Psoas muscle (tissue), 8 donors: Measurements from ENCODE around the gene SLF2. TPM values are rescaled to one million over a fixed set of nuclear protein-coding genes. Genes with fewer than 3 reads are reported as not detected.

Experiments
- ATAC-seq, 4 donors: fragments of 200-7000 bp; cut with Tn5 transposase; one replicate each; pipeline ENCODE4 v1.9.1; 2020; ENCODE audit warnings: moderate library complexity in 3 of 4, mild to moderate bottlenecking in 2 of 4
- DNase-seq, 2 donors: peaks; one replicate each; pipeline ENCODE4 v3.0.0-alpha.2; 2020
- H3K27ac ChIP-seq: fragments of 200-600 bp; one replicate; pipeline ENCODE4 v1.8.0; 2022
- H3K27me3 ChIP-seq, 3 donors: fragments of 200-600 bp in 1 of 3; one replicate each; pipeline versions ENCODE4 v1.6.1 to v1.8.0; 2013 to 2022; ENCODE audit warnings: low read length in 2 of 3, mild to moderate bottlenecking in 2 of 3, moderate library complexity in 1 of 3; ENCODE audit not compliant: insufficient read depth in 3 of 3
- H3K36me3 ChIP-seq, 2 donors: fragments of 200-600 bp in 1 of 2; one replicate each; pipeline versions ENCODE4 v1.6.1 to v1.8.0; 2013 to 2022; ENCODE audit warnings: low read depth in 1 of 2, mild to moderate bottlenecking in 1 of 2, moderate library complexity in 1 of 2; ENCODE audit not compliant: insufficient read depth in 1 of 2
- H3K4me1 ChIP-seq: fragments of 200-600 bp; one replicate; pipeline ENCODE4 v1.8.0; 2022
- H3K4me3 ChIP-seq: fragments of 200-600 bp; one replicate; pipeline ENCODE4 v1.8.0; 2022; ENCODE audit warnings: mild to moderate bottlenecking
- H3K9me3 ChIP-seq: fragments of 200-600 bp; one replicate; pipeline ENCODE4 v1.8.0; 2022
- CTCF ChIP-seq: fragments of 200-600 bp; IDR thresholded peaks from one replicate; pipeline ENCODE4 v1.8.0; 2022; ENCODE audit warnings: antibody characterized with exemption
- WGBS, 3 donors: extraction: QIAGEN DNeasy Blood & Tissue Kit; methylation state at CpG; one replicate each; pipeline versions ENCODE4 v1.1.6 to v1.1.7; 2013; 5-methylcytosine and 5-hydroxymethylcytosine counted together
- intact Hi-C, 2 donors: fragments of 100-400 bp; cut with DNase I; formaldehyde crosslinking; loops; one replicate each; pipeline versions ENCODE4 v1.11.0 to v1.14.2; 2022
- polyA plus RNA-seq, 3 donors: library from polyadenylated mRNA; stranded (reverse); fragments of 200-250 nt; gene quantifications; one replicate each; pipeline ENCODE4 v1.2.3, GENCODE V29; 2013
- total RNA-seq, 4 donors: library from RNA; stranded (reverse); fragmentation: NEBNext Ultra II Directional in 2 of 4; extraction: Animal tissue kit (Norgen Biotek cat#: 25700) in 2 of 4; gene quantifications; one replicate each; pipeline versions ENCODE4 v1.2.1 to v1.2.4, GENCODE V29; 2021 to 2023
- donor health status: healthy with polysubstance abuse.
- donor health status: DM: no; HTN: no; CAD: no; lungs with moderate emphysema.
- donor health status: Bipolar disorder and iron deficiency.
- donor health status: healthy.
- donor health status: DM: yes; HTN: yes; CAD: no.
- donor health status: DM: no; HTN: no; CAD: no.
- donor health status: DM: no; HTN: no; CAD: no.
- donor health status: DM: yes; HTN: yes; CAD: no.

Gene SLF2
- total and polyA plus RNA-seq, 7 donors: 8.0 to 26.9 (median 20.1) TPM

GRCh38 chr10:100965820-100966219, 53.1 kb downstream of the SLF2 start:
- no peak for DNase-seq
- H3K36me3 ChIP-seq: peaks cover 8 to 50% of the 10 kb centered on the region in 2 donors
- H3K4me3 ChIP-seq: no peak overlapping the region
- TF ChIP-seq CTCF: no peak
- no peaks in the 10 kb centered on the region for H3K27me3 ChIP-seq
- WGBS, 3 donors: 64 to 73% (median 69%) methylated on average over 5 of the region's 5 CpGs
- no peak overlapping the region for H3K27ac ChIP-seq
- H3K4me1 ChIP-seq: peaks cover 6% of the 10 kb centered on the region
- intact Hi-C loops: loop anchor here in 1 of 2 donors (10.0 kb wide), 1 partner anchor 49 kb away; no protein-coding TSS in a partner anchor
- no peaks in the 10 kb centered on the region for H3K9me3 ChIP-seq
- ATAC-seq: no peak

DNA sequence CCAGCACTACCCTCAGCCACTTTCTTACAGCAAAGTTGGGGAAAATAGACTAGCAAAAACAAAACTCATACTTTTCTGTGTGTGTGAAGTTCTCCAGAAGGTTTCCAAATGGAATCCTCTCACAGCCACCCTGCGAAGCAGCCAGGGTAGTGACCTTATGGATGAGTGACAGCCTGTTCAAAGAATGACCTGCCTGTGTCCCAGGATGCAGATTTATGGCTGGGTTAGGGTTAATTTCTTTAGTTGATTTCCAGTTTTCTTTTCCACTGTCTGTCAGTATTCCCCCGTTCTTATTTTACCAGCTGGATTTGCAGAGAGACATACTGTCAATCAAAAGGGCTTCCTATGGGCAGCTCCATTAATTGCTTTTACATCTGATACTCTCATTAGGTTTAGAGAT, 54.1 kb downstream of the SLF2 start:
- peaks cover 8 to 46% of the 10 kb centered on the region in 2 donors for H3K36me3 ChIP-seq
- intact Hi-C loops: loop anchor here in 1 of 2 donors (10.0 kb wide), 1 partner anchor 48 kb away; no protein-coding TSS in a partner anchor
- WGBS, 3 donors: 51 to 64% (median 53%) methylated on average over 2 of the region's 2 CpGs

DNA sequence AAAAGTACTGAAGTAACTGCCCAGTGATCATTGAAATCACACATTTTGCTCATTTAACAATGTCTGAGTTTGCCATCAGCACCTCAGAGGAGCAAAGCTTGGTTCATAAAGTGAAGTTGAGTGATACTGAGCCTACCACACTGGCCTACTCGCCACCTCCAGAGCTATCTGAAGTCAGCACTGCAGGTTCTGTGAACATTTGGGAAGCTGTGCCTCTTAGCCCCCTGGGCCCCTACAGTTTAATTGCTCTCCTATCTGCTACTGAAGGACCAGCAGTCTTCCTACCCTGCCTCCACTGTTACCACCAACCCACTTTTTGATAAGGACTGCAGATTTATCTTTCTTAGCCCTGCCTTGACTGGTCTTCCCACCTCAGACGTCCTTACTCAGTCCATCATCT, 54.6 kb downstream of the SLF2 start:
- WGBS, 3 donors: 65 to 84% (median 83%) methylated on average over 2 of the region's 2 CpGs
- no peak for ATAC-seq
- H3K27me3 ChIP-seq: no peaks in the 10 kb centered on the region

More for the DNA sequence above, 54.1 kb downstream of the SLF2 start:
- no peak for ATAC-seq
- no peak overlapping the region for H3K4me3 ChIP-seq
- peaks cover 6% of the 10 kb centered on the region for H3K4me1 ChIP-seq
- no peak for TF ChIP-seq CTCF
- H3K9me3 ChIP-seq: no peaks in the 10 kb centered on the region
- H3K27ac ChIP-seq: no peak overlapping the region
- DNase-seq: no peak
- H3K27me3 ChIP-seq: no peaks in the 10 kb centered on the region

DNA sequence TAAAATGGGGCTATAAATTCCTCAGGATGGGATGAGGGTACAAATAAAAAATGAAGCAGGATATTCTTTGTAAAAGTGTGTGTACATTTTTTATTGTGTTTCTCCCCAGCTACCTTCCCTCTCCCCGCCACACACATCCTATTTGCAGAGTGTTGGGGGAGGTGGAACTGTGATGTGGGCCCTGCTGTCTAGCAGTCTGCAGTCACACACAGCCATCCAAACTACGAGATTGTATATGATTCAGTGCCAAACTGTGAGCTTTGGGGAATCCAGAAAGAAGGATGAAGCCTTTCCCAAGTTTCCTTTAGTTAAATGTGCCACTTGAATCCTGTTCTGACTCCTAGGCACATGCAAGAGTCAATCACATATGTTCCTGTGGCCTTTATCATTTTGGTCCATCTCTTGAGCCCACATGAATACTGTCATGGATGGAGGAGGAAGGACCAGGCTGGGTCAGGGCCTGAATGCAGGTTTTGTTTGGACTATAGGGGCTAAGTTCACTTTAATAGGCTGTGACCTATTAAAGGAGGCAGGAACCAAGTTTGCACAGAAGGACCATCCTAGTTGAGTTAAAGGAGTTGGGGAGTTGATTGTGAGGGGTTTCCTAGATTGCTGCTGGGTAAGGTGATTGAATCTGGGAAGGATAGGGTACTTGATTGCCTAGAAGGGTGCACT, 55.4 kb downstream of the SLF2 start:
- no peaks in the 10 kb centered on the region for H3K27me3 ChIP-seq
- H3K9me3 ChIP-seq: no peaks in the 10 kb centered on the region
- intact Hi-C loops: loop anchor here (2.0 to 10.0 kb wide), 2 partner anchors 47 kb away; no protein-coding TSS in a partner anchor
- H3K36me3 ChIP-seq: peaks cover 3 to 33% of the 10 kb centered on the region in 2 donors
- DNase-seq (no peak), ATAC-seq (no peak)
- no peak overlapping the region for H3K27ac ChIP-seq
- WGBS, 3 donors: 74 to 87% (median 83%) methylated on average over 2 of the region's 2 CpGs
- H3K4me3 ChIP-seq: no peak overlapping the region
- H3K4me1 ChIP-seq: peaks cover 6% of the 10 kb centered on the region
- no peak for TF ChIP-seq CTCF

More for the DNA sequence above, 54.6 kb downstream of the SLF2 start:
- intact Hi-C loops: loop anchor here in 1 of 2 donors (10.0 kb wide), 1 partner anchor 47 kb away; no protein-coding TSS in a partner anchor
- no peak for TF ChIP-seq CTCF
- Histone ChIP-seq H3K9me3 (no peaks in the 10 kb centered on the region), H3K36me3 (peaks cover 8 to 42% of the 10 kb centered on the region in 2 donors), H3K27ac (no peak overlapping the region), H3K4me3 (no peak overlapping the region), H3K4me1 (peaks cover 6% of the 10 kb centered on the region)
- DNase-seq: no peak
